CD14-positive monocyte (primary cell): ENCODE measurements around the gene FAHD2B. TPM values are rescaled to one million over a fixed set of nuclear protein-coding genes. Genes with fewer than 3 reads are reported as not detected.
"Not testable (repeated sequence)": the region's sequence is repeated elsewhere in the genome, so short reads cannot be mapped to it uniquely, and the experiment has no call there.

ENCODE experiments used
- DNase-seq, 3 donors: peaks; one replicate each; pipeline ENCODE4 v3.0.0-alpha.2; 2011 to 2022
- H2AFZ ChIP-seq: 2 replicates; pipeline ENCODE4 v1.6.0; 2012; ENCODE audit warnings: mild to moderate bottlenecking, low read depth, low read length, inconsistent platforms; ENCODE audit not compliant: insufficient read depth, poor library complexity, severe bottlenecking
- H3K27ac ChIP-seq, 2 donors: 1 replicate in 1 of 2; 2 replicates in 1 of 2; pipeline ENCODE4 v1.5.1; 2012 to 2013; ENCODE audit warnings: low read length in 2 of 2, control low read depth in 1 of 2, inconsistent platforms in 1 of 2, low read depth in 1 of 2, mild to moderate bottlenecking in 1 of 2
- H3K27me3 ChIP-seq, 2 donors: one replicate each; pipeline versions ENCODE4 v1.6.0 to v1.6.1; 2011 to 2013; ENCODE audit warnings: low read length in 2 of 2; ENCODE audit not compliant: control insufficient read depth in 2 of 2, insufficient read depth in 2 of 2
- H3K36me3 ChIP-seq, 2 donors: replicated peaks in 1 of 2; 1 replicate in 1 of 2; 2 replicates in 1 of 2; pipeline versions ENCODE4 v1.5.1 to v1.6.1; 2012 to 2013; ENCODE audit warnings: low read length in 2 of 2, control low read depth in 1 of 2, inconsistent platforms in 1 of 2, mild to moderate bottlenecking in 1 of 2; ENCODE audit not compliant: insufficient read depth in 2 of 2, control insufficient read depth in 1 of 2
- H3K4me1 ChIP-seq, 2 donors: 1 replicate in 1 of 2; 2 replicates in 1 of 2; pipeline versions ENCODE4 v1.5.1 to v1.6.1; 2012 to 2013; ENCODE audit warnings: low read length in 2 of 2, control low read depth in 1 of 2, inconsistent platforms in 1 of 2, mild to moderate bottlenecking in 1 of 2, moderate library complexity in 1 of 2; ENCODE audit not compliant: insufficient read depth in 2 of 2, control insufficient read depth in 1 of 2
- H3K4me2 ChIP-seq: replicated peaks from 2 replicates; pipeline ENCODE3; 2012; ENCODE audit warnings: low read length, moderate library complexity, mild to moderate bottlenecking; ENCODE audit not compliant: poor library complexity, severe bottlenecking; ENCODE audit errors: extremely low read depth
- H3K4me3 ChIP-seq, 3 experiments: fragments of 200-600 bp in 1 of 3; sonication (generic) in 1 of 3; replicated peaks in 1 of 3; 1 replicate in 2 of 3; 2 replicates in 1 of 3; pipeline ENCODE4 v1.5.1; 2011 to 2013; ENCODE audit warnings: low read length in 3 of 3, mild to moderate bottlenecking in 3 of 3, control low read depth in 2 of 3, low read depth in 2 of 3, inconsistent platforms in 1 of 3, moderate library complexity in 1 of 3
- H3K79me2 ChIP-seq: 2 replicates; pipeline ENCODE4 v1.6.0; 2012; ENCODE audit warnings: mild to moderate bottlenecking, control low read depth, inconsistent platforms, low read length, moderate library complexity; ENCODE audit not compliant: insufficient read depth
- H3K9ac ChIP-seq: 2 replicates; pipeline ENCODE4 v1.6.0; 2017; ENCODE audit warnings: low read length, mild to moderate bottlenecking; ENCODE audit not compliant: insufficient read depth, poor library complexity, severe bottlenecking
- H3K9me3 ChIP-seq, 2 donors: replicated peaks in 1 of 2; 1 replicate in 1 of 2; 2 replicates in 1 of 2; pipeline versions ENCODE4 v1.5.1 to v1.6.1; 2012 to 2013; ENCODE audit warnings: low read length in 2 of 2, control low read depth in 1 of 2; ENCODE audit not compliant: control insufficient read depth in 1 of 2, insufficient read depth in 1 of 2
- H4K20me1 ChIP-seq: 2 replicates; pipeline ENCODE4 v1.6.0; 2012; ENCODE audit warnings: mild to moderate bottlenecking, low read length, control low read depth, moderate library complexity; ENCODE audit not compliant: insufficient read depth
- H3K27ac Mint-ChIP-seq, 7 donors: one replicate each; pipeline ENCODE4 v1.8.0; 2020; ENCODE audit warnings: mild to moderate bottlenecking in 7 of 7, mixed read lengths in 7 of 7, moderate library complexity in 6 of 7, inconsistent platforms in 2 of 7
- H3K27me3 Mint-ChIP-seq, 3 donors: one replicate each; pipeline ENCODE4 v1.8.0; 2021 to 2022; ENCODE audit warnings: low read depth in 3 of 3, mild to moderate bottlenecking in 3 of 3, mixed read lengths in 3 of 3, moderate library complexity in 3 of 3, inconsistent platforms in 1 of 3
- H3K36me3 Mint-ChIP-seq, 2 donors: one replicate each; pipeline ENCODE4 v1.8.0; 2020; ENCODE audit warnings: mixed read lengths in 2 of 2, inconsistent platforms in 1 of 2, mild to moderate bottlenecking in 1 of 2
- H3K4me1 Mint-ChIP-seq: one replicate; pipeline ENCODE4 v1.8.0; 2020; ENCODE audit warnings: mild to moderate bottlenecking, mixed read lengths
- H3K4me3 Mint-ChIP-seq, 2 donors: one replicate each; pipeline ENCODE4 v1.8.0; 2020; ENCODE audit warnings: mild to moderate bottlenecking in 2 of 2, mixed read lengths in 2 of 2, moderate library complexity in 1 of 2
- H3K9me3 Mint-ChIP-seq, 7 donors: one replicate each; pipeline ENCODE4 v1.8.0; 2020 to 2022; ENCODE audit warnings: mixed read lengths in 7 of 7, mild to moderate bottlenecking in 6 of 7, moderate library complexity in 6 of 7, inconsistent platforms in 2 of 7
- WGBS: methylation state at CpG from one replicate; pipeline ENCODE4 v1.1.5; 2013; ENCODE audit warnings: missing lambda C conversion rate; ENCODE audit not compliant: insufficient coverage; 5-methylcytosine and 5-hydroxymethylcytosine counted together
- intact Hi-C, 2 donors: fragments of 100-400 bp; cut with micrococcal nuclease; formaldehyde crosslinking; loops; one replicate each; pipeline versions ENCODE4 v1.15.0 to v1.15.1; 2023
- polyA plus RNA-seq, 3 donors: library from polyadenylated mRNA; depleted of rRNA in 1 of 3; unstranded in 2 of 3; stranded (reverse) in 1 of 3; fragments of 300-500 nt in 2 of 3; fragments of >200 nt in 1 of 3; fragmentation: Illumina TruSeq in 2 of 3; gene quantifications; 1 replicate in 2 of 3; 2 replicates in 1 of 3; pipeline ENCODE4 v1.2.3, GENCODE V29; 2012 to 2021

The FAHD2B gene
- polyA plus RNA-seq, 3 donors, result 0.39 to 0.57 (median 0.40) TPM

GRCh38 chr2:97083516-97083915 lies 11.2 kb downstream of the FAHD2B start:
- 96% methylated on average over 7 of the region's 7 CpGs for WGBS
- DNase-seq, H3K27ac Mint-ChIP-seq, H3K4me1 ChIP-seq, H3K4me1 Mint-ChIP-seq, H3K27me3 ChIP-seq, H3K36me3 ChIP-seq, H3K36me3 Mint-ChIP-seq, H3K9ac ChIP-seq, H3K27me3 Mint-ChIP-seq, H4K20me1 ChIP-seq, H3K79me2 ChIP-seq, H3K9me3 ChIP-seq, H3K4me2 ChIP-seq, H3K27ac ChIP-seq, H2AFZ ChIP-seq, intact Hi-C loops, H3K4me3 ChIP-seq, H3K4me3 Mint-ChIP-seq, H3K9me3 Mint-ChIP-seq: not testable (repeated sequence)

GRCh38 chr2:97082206-97082605 lies 12.5 kb downstream of the FAHD2B start:
- H3K4me1 Mint-ChIP-seq, H3K27me3 Mint-ChIP-seq, H3K79me2 ChIP-seq, intact Hi-C loops, H2AFZ ChIP-seq, H3K4me3 Mint-ChIP-seq, H3K27me3 ChIP-seq, H3K27ac Mint-ChIP-seq, H4K20me1 ChIP-seq, H3K4me3 ChIP-seq, DNase-seq, H3K4me2 ChIP-seq, H3K27ac ChIP-seq, H3K9me3 ChIP-seq, H3K4me1 ChIP-seq, H3K9ac ChIP-seq, H3K9me3 Mint-ChIP-seq, H3K36me3 ChIP-seq, H3K36me3 Mint-ChIP-seq: not testable (repeated sequence)
- WGBS, result 73% methylated on average over 3 of the region's 9 CpGs

GRCh38 chr2:97080855-97081254 lies 13.8 kb downstream of the FAHD2B start:
- H3K27ac Mint-ChIP-seq, H4K20me1 ChIP-seq, H3K36me3 Mint-ChIP-seq, intact Hi-C loops, H3K4me3 Mint-ChIP-seq, H3K36me3 ChIP-seq, H3K4me1 ChIP-seq, H3K27me3 ChIP-seq, DNase-seq, H3K9ac ChIP-seq, H3K4me3 ChIP-seq, H3K79me2 ChIP-seq, H3K9me3 ChIP-seq, H2AFZ ChIP-seq, H3K27ac ChIP-seq, H3K4me1 Mint-ChIP-seq, H3K4me2 ChIP-seq, H3K9me3 Mint-ChIP-seq, H3K27me3 Mint-ChIP-seq: not testable (repeated sequence)
- no CpG with 5 or more reads among the region's 10 CpGs for WGBS

- H3K27me3 ChIP-seq, H3K9ac ChIP-seq, H3K36me3 ChIP-seq, DNase-seq, H3K27me3 Mint-ChIP-seq, H3K4me1 Mint-ChIP-seq, H4K20me1 ChIP-seq, H3K9me3 ChIP-seq, intact Hi-C loops, H3K4me3 ChIP-seq, H3K4me2 ChIP-seq, H3K36me3 Mint-ChIP-seq, H3K9me3 Mint-ChIP-seq, H3K4me3 Mint-ChIP-seq, H2AFZ ChIP-seq, H3K79me2 ChIP-seq, H3K27ac Mint-ChIP-seq, H3K4me1 ChIP-seq, H3K27ac ChIP-seq: not testable (repeated sequence)
- WGBS, result no CpG with 5 or more reads among the region's 8 CpGs
These were observed 17.5 kb downstream of the FAHD2B start for GRCh38 chr2:97077213-97077612.
